ENCODE results near the gene TSGA10IP. TPM values are rescaled to one million over a fixed set of nuclear protein-coding genes. Genes with fewer than 3 reads are reported as not detected.
A peak's percentile ranks its signal among the peaks of the same experiment; 100 is the strongest.

Gene TSGA10IP
- total RNA-seq, 1 donor from 2014 or later, result not detected

DNA sequence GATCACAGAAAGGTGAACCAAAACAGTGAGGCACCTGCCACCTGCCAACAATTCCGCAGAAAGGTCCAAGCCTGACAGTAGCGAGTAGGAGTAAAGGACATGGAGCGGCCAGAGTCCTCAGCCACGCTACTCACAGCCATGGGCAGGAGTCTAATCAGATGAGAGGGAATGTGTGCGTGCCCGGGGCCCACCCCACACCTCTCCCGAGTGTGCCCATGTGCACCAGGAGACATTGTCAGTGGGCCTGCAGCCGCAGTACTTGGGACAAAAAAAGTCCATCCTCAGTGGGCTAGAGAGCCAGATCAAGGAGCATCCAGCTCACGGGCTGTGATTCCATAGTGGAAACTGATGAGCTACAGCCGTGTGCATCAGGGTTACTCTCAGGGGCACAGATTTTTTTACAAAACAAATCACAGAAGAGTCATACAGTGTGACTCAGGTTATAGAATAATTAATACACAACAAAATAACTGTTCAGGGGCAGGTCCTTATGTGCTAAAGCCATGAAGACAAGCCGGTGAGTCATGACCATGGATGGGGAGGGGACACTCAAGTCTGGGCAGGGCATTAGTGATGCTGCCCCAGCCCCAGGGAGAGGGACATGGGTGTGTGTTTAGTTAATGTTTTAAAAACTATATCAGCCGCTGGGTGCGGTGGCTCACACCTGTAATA is 28.3 kb downstream of the TSGA10IP start:
- peaks cover 6% of the 10 kb centered on the region for H3K27me3 Mint-ChIP-seq (ENCODE audit: unreplicated experiment)
- TF ChIP-seq, protein P1, sequence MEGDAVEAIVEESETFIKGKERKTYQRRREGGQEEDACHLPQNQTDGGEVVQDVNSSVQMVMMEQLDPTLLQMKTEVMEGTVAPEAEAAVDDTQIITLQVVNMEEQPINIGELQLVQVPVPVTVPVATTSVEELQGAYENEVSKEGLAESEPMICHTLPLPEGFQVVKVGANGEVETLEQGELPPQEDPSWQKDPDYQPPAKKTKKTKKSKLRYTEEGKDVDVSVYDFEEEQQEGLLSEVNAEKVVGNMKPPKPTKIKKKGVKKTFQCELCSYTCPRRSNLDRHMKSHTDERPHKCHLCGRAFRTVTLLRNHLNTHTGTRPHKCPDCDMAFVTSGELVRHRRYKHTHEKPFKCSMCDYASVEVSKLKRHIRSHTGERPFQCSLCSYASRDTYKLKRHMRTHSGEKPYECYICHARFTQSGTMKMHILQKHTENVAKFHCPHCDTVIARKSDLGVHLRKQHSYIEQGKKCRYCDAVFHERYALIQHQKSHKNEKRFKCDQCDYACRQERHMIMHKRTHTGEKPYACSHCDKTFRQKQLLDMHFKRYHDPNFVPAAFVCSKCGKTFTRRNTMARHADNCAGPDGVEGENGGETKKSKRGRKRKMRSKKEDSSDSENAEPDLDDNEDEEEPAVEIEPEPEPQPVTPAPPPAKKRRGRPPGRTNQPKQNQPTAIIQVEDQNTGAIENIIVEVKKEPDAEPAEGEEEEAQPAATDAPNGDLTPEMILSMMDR (IDR thresholded peaks at IDR 0.05; ENCODE audit: unreplicated experiment), result no peak
- H3K27ac Mint-ChIP-seq (ENCODE audit: unreplicated experiment), result peak overlapping the region; percentile 7
- H3K9me3 Mint-ChIP-seq (ENCODE audit: unreplicated experiment), result no peaks in the 10 kb centered on the region
- no peak for DNase-seq (ENCODE audit: low spot score)
- H3K4me1 Mint-ChIP-seq (ENCODE audit: unreplicated experiment), result no peaks in the 10 kb centered on the region
- H3K36me3 Mint-ChIP-seq (ENCODE audit: low read depth, unreplicated experiment), result peaks cover 45% of the 10 kb centered on the region
- H3K4me3 Mint-ChIP-seq (ENCODE audit: unreplicated experiment), result peak overlapping the region; percentile 37

DNA sequence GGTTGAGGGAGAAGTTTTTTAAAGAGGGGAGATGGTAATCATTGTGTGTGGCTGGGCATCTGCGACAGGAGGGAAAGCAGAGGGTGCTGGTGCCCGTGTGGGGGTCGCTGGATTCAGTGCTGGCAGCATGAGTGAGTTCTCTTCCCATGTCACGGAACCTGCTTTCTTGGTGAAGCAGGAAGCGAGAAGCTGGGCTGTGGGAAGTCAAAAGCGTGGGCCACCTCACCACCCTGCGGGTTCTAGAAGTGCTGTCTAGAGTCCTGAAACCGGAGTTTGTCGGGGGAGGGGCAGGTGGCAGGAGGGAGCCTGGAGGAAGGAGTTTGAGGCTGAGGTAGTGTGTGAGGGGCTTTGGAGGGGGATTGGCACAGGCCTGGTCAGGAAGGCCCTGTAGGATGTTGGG is 30.5 kb downstream of the TSGA10IP start:
- Mint-ChIP-seq H3K27ac (ENCODE audit: unreplicated experiment) (no peak overlapping the region), H3K4me1 (ENCODE audit: unreplicated experiment) (no peaks in the 10 kb centered on the region), H3K4me3 (ENCODE audit: unreplicated experiment) (peak overlapping the region; percentile 81), H3K9me3 (ENCODE audit: unreplicated experiment) (no peaks in the 10 kb centered on the region), H3K27me3 (ENCODE audit: unreplicated experiment) (peaks cover 6% of the 10 kb centered on the region), H3K36me3 (ENCODE audit: low read depth, unreplicated experiment) (peaks cover 42% of the 10 kb centered on the region)
- TF ChIP-seq, protein P1 (IDR thresholded peaks at IDR 0.05; ENCODE audit: unreplicated experiment), result no peak
- no peak for DNase-seq (ENCODE audit: low spot score)

DNA sequence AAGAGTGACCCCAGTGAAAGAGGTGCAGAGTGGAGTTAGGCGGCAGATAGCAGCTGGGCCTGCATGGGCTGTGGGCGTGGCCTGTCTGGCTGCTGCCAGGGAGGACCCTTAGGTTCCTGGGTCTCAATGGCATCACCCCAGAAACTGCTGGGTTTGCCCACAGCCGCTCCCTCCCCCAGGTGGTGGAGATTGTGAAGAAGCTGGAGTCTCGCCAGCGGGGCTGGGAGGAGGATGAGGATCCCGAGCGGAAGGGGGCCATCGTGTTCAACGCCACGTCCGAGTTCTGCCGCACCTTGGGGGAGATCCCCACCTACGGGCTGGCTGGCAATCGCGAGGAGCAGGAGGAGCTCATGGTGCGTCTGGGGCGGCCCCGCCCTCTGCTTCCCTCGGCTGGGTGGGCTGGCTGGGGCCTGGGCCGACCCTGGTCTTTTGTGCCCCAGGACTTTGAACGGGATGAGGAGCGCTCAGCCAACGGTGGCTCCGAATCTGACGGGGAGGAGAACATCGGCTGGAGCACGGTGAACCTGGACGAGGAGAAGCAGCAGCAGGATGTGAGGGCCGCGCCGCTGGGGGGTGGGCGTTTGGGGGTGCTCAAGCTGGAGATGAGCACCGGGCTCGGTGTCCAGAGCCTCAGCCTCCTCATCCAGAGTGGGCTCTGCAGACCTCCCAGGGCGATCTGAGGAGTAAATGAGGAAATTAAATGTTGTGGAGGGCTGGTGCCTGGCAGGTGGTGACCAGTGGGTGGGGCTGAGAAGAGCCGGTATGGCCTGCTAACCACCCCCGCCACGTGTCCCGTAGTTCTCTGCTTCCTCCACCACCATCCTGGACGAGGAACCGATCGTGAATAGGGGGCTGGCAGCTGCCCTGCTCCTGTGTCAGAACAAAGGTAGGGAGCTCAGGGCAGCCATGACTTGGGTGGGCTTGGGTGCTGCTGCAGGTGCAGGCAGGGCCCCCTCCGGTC is 31.2 kb downstream of the TSGA10IP start:
- DNase-seq (ENCODE audit: low spot score), result no peak
- Mint-ChIP-seq H3K27me3 (ENCODE audit: unreplicated experiment) (peaks cover 6% of the 10 kb centered on the region), H3K9me3 (ENCODE audit: unreplicated experiment) (no peaks in the 10 kb centered on the region), H3K4me1 (ENCODE audit: unreplicated experiment) (no peaks in the 10 kb centered on the region), H3K27ac (ENCODE audit: unreplicated experiment) (no peak overlapping the region), H3K36me3 (ENCODE audit: low read depth, unreplicated experiment) (peaks cover 42% of the 10 kb centered on the region), H3K4me3 (ENCODE audit: unreplicated experiment) (peak overlapping the region; percentile 81)
- TF ChIP-seq, protein P1 (IDR thresholded peaks at IDR 0.05; ENCODE audit: unreplicated experiment), result no peak

DNA sequence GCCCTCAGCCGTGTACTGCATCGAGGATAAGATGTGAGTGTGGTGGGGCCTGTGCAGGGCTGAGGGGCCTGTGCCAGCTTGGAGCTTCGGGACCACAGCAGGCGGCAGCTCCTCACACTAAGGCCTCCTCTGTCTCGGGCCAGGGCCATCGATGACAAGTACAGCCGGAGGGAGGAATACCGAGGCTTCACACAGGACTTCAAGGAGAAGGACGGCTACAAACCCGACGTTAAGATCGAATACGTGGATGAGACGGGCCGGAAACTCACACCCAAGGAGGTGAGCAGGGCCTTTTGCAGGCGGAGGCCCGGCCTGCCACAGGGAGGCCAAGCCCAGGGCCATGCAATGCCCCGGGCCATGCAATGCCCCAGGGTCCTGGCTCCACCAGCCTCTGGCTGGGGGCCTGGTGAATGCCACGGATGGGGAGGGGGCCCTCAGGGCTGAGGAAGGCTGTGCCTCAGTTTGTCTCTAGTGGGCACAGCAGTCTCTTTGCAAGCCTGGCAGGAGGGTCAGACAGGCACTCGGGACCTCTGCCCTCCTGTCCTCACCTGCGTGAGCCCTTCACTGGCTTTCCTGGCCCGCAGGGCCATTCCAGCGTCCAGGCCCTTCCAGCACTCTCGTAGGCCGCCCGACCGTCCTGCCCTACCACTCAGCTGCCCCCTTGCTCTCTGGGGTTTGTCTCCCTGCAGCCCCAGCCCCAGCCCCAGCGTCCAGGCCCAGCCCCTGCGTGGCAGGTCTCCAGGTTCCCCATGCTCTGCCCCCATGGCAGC is 32.5 kb downstream of the TSGA10IP start:
- peaks cover 37% of the 10 kb centered on the region for H3K36me3 Mint-ChIP-seq (ENCODE audit: low read depth, unreplicated experiment)
- peaks cover 7% of the 10 kb centered on the region for H3K27me3 Mint-ChIP-seq (ENCODE audit: unreplicated experiment)
- TF ChIP-seq, protein P1 (IDR thresholded peaks at IDR 0.05; ENCODE audit: unreplicated experiment), result no peak
- no peak overlapping the region for H3K4me3 Mint-ChIP-seq (ENCODE audit: unreplicated experiment)
- no peak for DNase-seq (ENCODE audit: low spot score)
- H3K4me1 Mint-ChIP-seq (ENCODE audit: unreplicated experiment), result no peaks in the 10 kb centered on the region
- no peak overlapping the region for H3K27ac Mint-ChIP-seq (ENCODE audit: unreplicated experiment)
- no peaks in the 10 kb centered on the region for H3K9me3 Mint-ChIP-seq (ENCODE audit: unreplicated experiment)

Data from endothelial cell (in vitro differentiated cells).